HepG2 (cell line): ENCODE results near the gene PNKP. TPM values are rescaled to one million over a fixed set of nuclear protein-coding genes. Genes with fewer than 3 reads are reported as not detected.

Experiments
- ARNT2 ChIP-seq: sonication (generic); formaldehyde crosslinking; IDR thresholded peaks from 2 replicates; pipeline ENCODE4 v1.8.0; 2022; ENCODE audit warnings: mild to moderate bottlenecking, low read depth, missing genetic modification reagents, moderate library complexity
- FOXK1 ChIP-seq: sonication (generic); formaldehyde crosslinking; IDR thresholded peaks from 2 replicates; pipeline ENCODE4 v1.4.0; 2020; ENCODE audit warnings: low read depth, missing genetic modification reagents, borderline replicate concordance
- GATAD1 ChIP-seq: IDR thresholded peaks from 2 replicates; pipeline ENCODE4 v1.6.1; 2016; ENCODE audit warnings: missing genetic modification reagents, missing compliant biosample characterization
- JUND ChIP-seq: sonication (generic); formaldehyde crosslinking; IDR thresholded peaks from 2 replicates; pipeline ENCODE4 v1.8.0; 2022; ENCODE audit warnings: mild to moderate bottlenecking, missing genetic modification reagents
- KMT2B ChIP-seq: IDR thresholded peaks from 2 replicates; pipeline ENCODE4 v1.6.1; 2016; ENCODE audit warnings: missing genetic modification reagents, missing compliant biosample characterization
- MLLT10 ChIP-seq: sonication (generic); formaldehyde crosslinking; IDR thresholded peaks from 2 replicates; pipeline ENCODE4 v1.4.0; 2020; ENCODE audit warnings: missing genetic modification reagents
- PHF8 ChIP-seq: sonication (generic); formaldehyde crosslinking; IDR thresholded peaks from 2 replicates; pipeline ENCODE4 v1.5.0; 2020; ENCODE audit warnings: missing genetic modification reagents
- RAD51 ChIP-seq: fragments of 450-650 bp; IDR thresholded peaks from 2 replicates; pipeline ENCODE4 v1.6.1; 2016; ENCODE audit warnings: borderline replicate concordance
- RFXAP ChIP-seq: sonication (generic); formaldehyde crosslinking; IDR thresholded peaks from 2 replicates; pipeline ENCODE4 v1.4.0; 2020; ENCODE audit warnings: missing genetic modification reagents, borderline replicate concordance
- SALL2 ChIP-seq: sonication (generic); formaldehyde crosslinking; IDR thresholded peaks from 2 replicates; pipeline ENCODE4 v1.8.1; 2023; ENCODE audit warnings: mild to moderate bottlenecking, missing genetic modification reagents, inconsistent platforms
- SNAI1 ChIP-seq: sonication (generic); formaldehyde crosslinking; IDR thresholded peaks from 2 replicates; pipeline ENCODE4 v1.5.0; 2020; ENCODE audit warnings: mild to moderate bottlenecking, missing genetic modification reagents, borderline replicate concordance
- ZMYM2 ChIP-seq: sonication (generic); formaldehyde crosslinking; IDR thresholded peaks from 2 replicates; pipeline ENCODE4 v1.8.0; 2022; ENCODE audit warnings: mild to moderate bottlenecking, missing genetic modification reagents
- ZNF558 ChIP-seq: sonication (generic); formaldehyde crosslinking; IDR thresholded peaks from 2 replicates; pipeline ENCODE4 v1.9.0; 2022; ENCODE audit warnings: mild to moderate bottlenecking, missing genetic modification reagents, borderline replicate concordance
- ZNF569 ChIP-seq: sonication (generic); formaldehyde crosslinking; IDR thresholded peaks from 2 replicates; pipeline ENCODE4 v1.5.0; 2020; ENCODE audit warnings: mild to moderate bottlenecking, missing genetic modification reagents, moderate library complexity, borderline replicate concordance
- ZNF598 ChIP-seq: sonication (generic); formaldehyde crosslinking; IDR thresholded peaks from 2 replicates; pipeline ENCODE4 v1.5.1; 2020; ENCODE audit warnings: mild to moderate bottlenecking, missing genetic modification reagents, borderline replicate concordance
- ZNF614 ChIP-seq: IDR thresholded peaks from 2 replicates; pipeline ENCODE4 v1.6.1; 2018; ENCODE audit warnings: missing biosample characterization, missing genetic modification reagents, inconsistent platforms, borderline replicate concordance
- ZNF703 ChIP-seq: sonication (generic); formaldehyde crosslinking; IDR thresholded peaks from 2 replicates; pipeline ENCODE4 v1.5.1; 2020; ENCODE audit warnings: missing genetic modification reagents, mild to moderate bottlenecking, moderate library complexity, borderline replicate concordance
- polyA plus RNA-seq, 8 experiments: library from polyadenylated mRNA; depleted of rRNA in 3 of 8; stranded (reverse) in 7 of 8; unstranded in 1 of 8; fragments of >200 nt; fragmentation: Illumina TruSeq in 4 of 8; extraction: Trizol in 4 of 8; gene quantifications; 2 replicates each; pipeline versions ENCODE4 v1.2.1 to v1.2.3, GENCODE V29; 2011 to 2016; ENCODE audit warnings: low read depth in 4 of 8, missing spikeins in 1 of 8, mixed read lengths in 1 of 8; ENCODE audit not compliant: insufficient read depth in 1 of 8
- total RNA-seq, 5 experiments: library from RNA; depleted of rRNA; stranded (reverse); fragments of >200 nt; fragmentation: Illumina TruSeq; extraction: Trizol; gene quantifications; 2 replicates each; pipeline ENCODE4 v1.2.3, GENCODE V29; 2016; ENCODE audit warnings: low read depth in 1 of 5
- TF ChIP-seq, protein P1 (sequence below): sonication (generic); formaldehyde crosslinking; IDR thresholded peaks from 2 replicates; pipeline ENCODE4 v1.8.1; 2023; ENCODE audit warnings: mild to moderate bottlenecking, missing genetic modification reagents
- TF ChIP-seq, protein P2 (sequence below): sonication (generic); formaldehyde crosslinking; IDR thresholded peaks from 2 replicates; pipeline ENCODE4 v1.4.0; 2020; ENCODE audit warnings: low read depth, mild to moderate bottlenecking, missing genetic modification reagents
- TF ChIP-seq, protein P3 (sequence below): sonication (generic); formaldehyde crosslinking; IDR thresholded peaks from 2 replicates; pipeline ENCODE4 v1.8.0; 2022; ENCODE audit warnings: mild to moderate bottlenecking, missing genetic modification reagents, moderate library complexity
- TF ChIP-seq, protein P4 (sequence below): sonication (generic); formaldehyde crosslinking; IDR thresholded peaks from 2 replicates; pipeline ENCODE4 v1.4.0; 2020; ENCODE audit warnings: mild to moderate bottlenecking, low read depth, missing genetic modification reagents
- TF ChIP-seq, protein P5 (sequence below): sonication (generic); formaldehyde crosslinking; IDR thresholded peaks from 2 replicates; pipeline ENCODE4 v1.4.0; 2020; ENCODE audit warnings: missing genetic modification reagents

PNKP gene
- total and polyA plus RNA-seq, 2 of the 13 experiments (the other 11 are each of a cell fraction or from before 2014, with no cell fraction given): 12.7 to 27.1 TPM

DNA sequence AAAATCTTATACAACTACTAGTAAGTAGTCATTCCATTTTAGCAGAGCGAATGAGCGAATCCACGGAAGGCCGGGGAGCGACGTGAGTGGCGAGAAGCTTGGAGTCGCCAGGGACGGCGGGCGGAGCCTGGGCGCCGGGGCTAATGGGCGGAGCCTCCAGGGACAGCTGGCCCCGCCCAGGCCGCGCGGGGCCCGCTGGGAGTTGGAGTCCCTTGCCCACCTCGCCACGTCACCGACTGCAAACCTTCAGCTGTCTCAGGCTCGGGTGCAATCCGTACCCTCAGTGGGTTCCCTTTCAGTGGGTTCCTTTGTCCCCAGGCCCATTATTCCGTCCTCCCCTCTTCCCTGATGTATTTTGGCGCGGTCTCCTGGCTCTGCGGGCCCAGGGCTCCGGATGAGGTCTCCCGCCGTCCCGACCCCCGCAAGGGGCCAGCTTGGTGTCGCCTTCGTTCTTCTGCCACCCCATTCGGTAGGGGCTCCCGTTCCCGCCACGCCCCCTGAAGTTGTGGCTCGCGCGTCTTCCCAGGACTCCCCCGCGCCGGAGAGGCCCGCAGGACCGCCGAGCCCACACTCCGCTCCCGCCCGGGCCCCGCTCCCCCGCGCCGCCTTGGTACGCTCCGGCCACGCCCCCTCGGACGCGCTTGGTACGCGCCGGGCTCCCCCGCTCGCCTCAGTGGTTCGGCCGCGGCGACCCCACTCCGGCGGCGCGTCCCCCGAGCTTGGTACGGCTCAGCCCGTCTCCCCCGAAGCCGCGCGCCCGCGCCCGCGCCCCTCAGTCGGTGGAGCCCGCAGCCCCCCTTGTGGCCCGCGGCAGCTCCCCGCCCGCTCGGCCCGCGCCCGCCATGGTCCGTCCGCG lies 16.7 kb downstream of the PNKP start, which contains the start of gene PTOV1 (continued):
- no peak for TF ChIP-seq ZNF558 (CRISPR knock-in tag)
- no peak; the same call in 1 of the 2 replicates for TF ChIP-seq ZNF614 (CRISPR knock-in tag)
- TF ChIP-seq MLLT10 (CRISPR knock-in tag): no peak
- no peak for TF ChIP-seq ZNF703 (CRISPR knock-in tag)
- TF ChIP-seq FOXK1: no peak
- TF ChIP-seq, protein P1, sequence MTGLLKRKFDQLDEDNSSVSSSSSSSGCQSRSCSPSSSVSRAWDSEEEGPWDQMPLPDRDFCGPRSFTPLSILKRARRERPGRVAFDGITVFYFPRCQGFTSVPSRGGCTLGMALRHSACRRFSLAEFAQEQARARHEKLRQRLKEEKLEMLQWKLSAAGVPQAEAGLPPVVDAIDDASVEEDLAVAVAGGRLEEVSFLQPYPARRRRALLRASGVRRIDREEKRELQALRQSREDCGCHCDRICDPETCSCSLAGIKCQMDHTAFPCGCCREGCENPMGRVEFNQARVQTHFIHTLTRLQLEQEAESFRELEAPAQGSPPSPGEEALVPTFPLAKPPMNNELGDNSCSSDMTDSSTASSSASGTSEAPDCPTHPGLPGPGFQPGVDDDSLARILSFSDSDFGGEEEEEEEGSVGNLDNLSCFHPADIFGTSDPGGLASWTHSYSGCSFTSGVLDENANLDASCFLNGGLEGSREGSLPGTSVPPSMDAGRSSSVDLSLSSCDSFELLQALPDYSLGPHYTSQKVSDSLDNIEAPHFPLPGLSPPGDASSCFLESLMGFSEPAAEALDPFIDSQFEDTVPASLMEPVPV (CRISPR knock-in tag): no peak
- TF ChIP-seq RFXAP (CRISPR knock-in tag): 0 out of 2 replicates have a peak, but pooled peaks have one; percentile 48
- no peak for TF ChIP-seq ZNF569 (CRISPR knock-in tag)
- TF ChIP-seq ARNT2 (CRISPR knock-in tag): no peak
- TF ChIP-seq, protein P2, sequence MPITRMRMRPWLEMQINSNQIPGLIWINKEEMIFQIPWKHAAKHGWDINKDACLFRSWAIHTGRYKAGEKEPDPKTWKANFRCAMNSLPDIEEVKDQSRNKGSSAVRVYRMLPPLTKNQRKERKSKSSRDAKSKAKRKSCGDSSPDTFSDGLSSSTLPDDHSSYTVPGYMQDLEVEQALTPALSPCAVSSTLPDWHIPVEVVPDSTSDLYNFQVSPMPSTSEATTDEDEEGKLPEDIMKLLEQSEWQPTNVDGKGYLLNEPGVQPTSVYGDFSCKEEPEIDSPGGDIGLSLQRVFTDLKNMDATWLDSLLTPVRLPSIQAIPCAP (CRISPR knock-in tag): no peak
- TF ChIP-seq, protein P3, sequence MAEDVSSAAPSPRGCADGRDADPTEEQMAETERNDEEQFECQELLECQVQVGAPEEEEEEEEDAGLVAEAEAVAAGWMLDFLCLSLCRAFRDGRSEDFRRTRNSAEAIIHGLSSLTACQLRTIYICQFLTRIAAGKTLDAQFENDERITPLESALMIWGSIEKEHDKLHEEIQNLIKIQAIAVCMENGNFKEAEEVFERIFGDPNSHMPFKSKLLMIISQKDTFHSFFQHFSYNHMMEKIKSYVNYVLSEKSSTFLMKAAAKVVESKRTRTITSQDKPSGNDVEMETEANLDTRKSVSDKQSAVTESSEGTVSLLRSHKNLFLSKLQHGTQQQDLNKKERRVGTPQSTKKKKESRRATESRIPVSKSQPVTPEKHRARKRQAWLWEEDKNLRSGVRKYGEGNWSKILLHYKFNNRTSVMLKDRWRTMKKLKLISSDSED (CRISPR knock-in tag): 0 out of 2 replicates have a peak, but pooled peaks have one; percentile 57
- TF ChIP-seq, protein P4, sequence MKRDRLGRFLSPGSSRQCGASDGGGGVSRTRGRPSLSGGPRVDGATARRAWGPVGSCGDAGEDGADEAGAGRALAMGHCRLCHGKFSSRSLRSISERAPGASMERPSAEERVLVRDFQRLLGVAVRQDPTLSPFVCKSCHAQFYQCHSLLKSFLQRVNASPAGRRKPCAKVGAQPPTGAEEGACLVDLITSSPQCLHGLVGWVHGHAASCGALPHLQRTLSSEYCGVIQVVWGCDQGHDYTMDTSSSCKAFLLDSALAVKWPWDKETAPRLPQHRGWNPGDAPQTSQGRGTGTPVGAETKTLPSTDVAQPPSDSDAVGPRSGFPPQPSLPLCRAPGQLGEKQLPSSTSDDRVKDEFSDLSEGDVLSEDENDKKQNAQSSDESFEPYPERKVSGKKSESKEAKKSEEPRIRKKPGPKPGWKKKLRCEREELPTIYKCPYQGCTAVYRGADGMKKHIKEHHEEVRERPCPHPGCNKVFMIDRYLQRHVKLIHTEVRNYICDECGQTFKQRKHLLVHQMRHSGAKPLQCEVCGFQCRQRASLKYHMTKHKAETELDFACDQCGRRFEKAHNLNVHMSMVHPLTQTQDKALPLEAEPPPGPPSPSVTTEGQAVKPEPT (CRISPR knock-in tag): no peak
- no peak for TF ChIP-seq SALL2 (CRISPR knock-in tag)
- peak; percentile 56 for TF ChIP-seq KMT2B
- 0 out of 2 replicates have a peak, but pooled peaks have one; percentile 32 for TF ChIP-seq ZNF598 (CRISPR knock-in tag)
- no peak for TF ChIP-seq JUND (CRISPR knock-in tag)
- peak; percentile 78 for TF ChIP-seq GATAD1 (CRISPR knock-in tag)
- TF ChIP-seq, protein P5, sequence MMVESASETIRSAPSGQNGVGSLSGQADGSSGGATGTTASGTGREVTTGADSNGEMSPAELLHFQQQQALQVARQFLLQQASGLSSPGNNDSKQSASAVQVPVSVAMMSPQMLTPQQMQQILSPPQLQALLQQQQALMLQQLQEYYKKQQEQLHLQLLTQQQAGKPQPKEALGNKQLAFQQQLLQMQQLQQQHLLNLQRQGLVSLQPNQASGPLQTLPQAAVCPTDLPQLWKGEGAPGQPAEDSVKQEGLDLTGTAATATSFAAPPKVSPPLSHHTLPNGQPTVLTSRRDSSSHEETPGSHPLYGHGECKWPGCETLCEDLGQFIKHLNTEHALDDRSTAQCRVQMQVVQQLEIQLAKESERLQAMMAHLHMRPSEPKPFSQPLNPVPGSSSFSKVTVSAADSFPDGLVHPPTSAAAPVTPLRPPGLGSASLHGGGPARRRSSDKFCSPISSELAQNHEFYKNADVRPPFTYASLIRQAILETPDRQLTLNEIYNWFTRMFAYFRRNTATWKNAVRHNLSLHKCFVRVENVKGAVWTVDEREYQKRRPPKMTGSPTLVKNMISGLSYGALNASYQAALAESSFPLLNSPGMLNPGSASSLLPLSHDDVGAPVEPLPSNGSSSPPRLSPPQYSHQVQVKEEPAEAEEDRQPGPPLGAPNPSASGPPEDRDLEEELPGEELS: no peak
- TF ChIP-seq SNAI1: no peak
- no peak for TF ChIP-seq RAD51
- TF ChIP-seq PHF8: peak; percentile 76
- no peak for TF ChIP-seq ZMYM2 (CRISPR knock-in tag)
